HEK293T (cell line): ENCODE data around the gene MAPT.

Source experiments
- ARNT ChIP-seq: fragments of 450-650 bp; IDR thresholded peaks from 2 replicates; pipeline ENCODE4 v1.6.1; 2017; ENCODE audit warnings: mild to moderate bottlenecking
- BHLHE40 ChIP-seq: fragments of 450-650 bp; IDR thresholded peaks from 2 replicates; pipeline ENCODE4 v1.6.1; 2016; ENCODE audit warnings: mild to moderate bottlenecking, moderate library complexity, borderline replicate concordance
- CTBP1 ChIP-seq: fragments of 450-650 bp; IDR thresholded peaks from 2 replicates; pipeline ENCODE4 v1.6.1; 2016; ENCODE audit warnings: borderline replicate concordance
- PKNOX1 ChIP-seq: fragments of 450-650 bp; IDR thresholded peaks from 2 replicates; pipeline ENCODE4 v1.6.1; 2016

DNA sequence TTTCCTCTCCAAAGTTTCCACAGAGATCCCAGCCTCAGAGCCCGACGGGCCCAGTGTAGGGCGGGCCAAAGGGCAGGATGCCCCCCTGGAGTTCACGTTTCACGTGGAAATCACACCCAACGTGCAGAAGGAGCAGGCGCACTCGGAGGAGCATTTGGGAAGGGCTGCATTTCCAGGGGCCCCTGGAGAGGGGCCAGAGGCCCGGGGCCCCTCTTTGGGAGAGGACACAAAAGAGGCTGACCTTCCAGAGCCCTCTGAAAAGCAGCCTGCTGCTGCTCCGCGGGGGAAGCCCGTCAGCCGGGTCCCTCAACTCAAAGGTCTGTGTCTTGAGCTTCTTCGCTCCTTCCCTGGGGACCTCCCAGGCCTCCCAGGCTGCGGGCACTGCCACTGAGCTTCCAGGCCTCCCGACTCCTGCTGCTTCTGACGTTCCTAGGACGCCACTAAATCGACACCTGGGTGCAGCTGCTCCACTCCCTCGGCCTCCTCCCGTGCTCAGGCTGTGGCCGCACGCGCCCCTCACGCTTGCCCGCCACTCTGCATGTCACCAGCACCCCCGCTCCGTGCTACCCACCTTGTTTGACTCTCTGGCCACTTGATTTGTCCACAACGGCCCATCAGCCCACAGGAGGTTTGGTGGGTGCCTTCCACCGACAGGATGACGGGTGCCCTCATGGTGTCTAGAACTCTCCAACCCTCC lies 89.4 kb downstream of the MAPT start:
- TF ChIP-seq ARNT (no peak), BHLHE40 (no peak), CTBP1 (no peak), PKNOX1 (no peak)
